Neural progenitor cell (in vitro differentiated cells): ENCODE measurements around the gene SEPTIN1.

Experiments
- CTCF ChIP-seq: fragments of 200-600 bp; sonication (generic); IDR thresholded peaks from 2 replicates; pipeline ENCODE4 v1.5.1; 2017; ENCODE audit warnings: antibody characterized with exemption, mild to moderate bottlenecking
- EZH2 ChIP-seq: fragments of 200-600 bp; sonication (generic); IDR thresholded peaks from 2 replicates; pipeline ENCODE4 v1.6.1; 2017; ENCODE audit warnings: antibody characterized with exemption, mild to moderate bottlenecking, moderate library complexity
- EZH2phosphoT487 ChIP-seq: fragments of 200-600 bp; sonication (generic); IDR thresholded peaks from 2 replicates; pipeline ENCODE4 v1.6.1; 2017; ENCODE audit warnings: antibody characterized with exemption

- TF ChIP-seq CTCF (no peak), EZH2phosphoT487 (no peak), EZH2 (no peak)
Measured at GRCh38 chr16:30355954-30356308, 26.4 kb downstream of the SEPTIN1 start.
